H1 (cell line): ENCODE results near the gene APBA2. TPM values are rescaled to one million over a fixed set of nuclear protein-coding genes. Genes with fewer than 3 reads are reported as not detected.

Experiments used
- CTCF ChIA-PET: fragments of 300-600 bp; sonication (Branson Sonifier 250); formaldehyde crosslinking; loops from one replicate; lab custom pipeline; 2021; ENCODE audit not compliant: partially characterized antibody; lab: Charles Lee
- POLR2A ChIA-PET: fragments of 300-600 bp; sonication (Branson Sonifier 250); formaldehyde crosslinking; loops from one replicate; lab custom pipeline; 2021; ENCODE audit warnings: inconsistent platforms; ENCODE audit not compliant: partially characterized antibody; lab: Charles Lee
- DNase-seq, 2 experiments: peaks; one replicate each; pipeline versions ENCODE4 v3.0.0 to v3.0.0-alpha.2; 2010 to 2022; ENCODE audit warnings: low spot score in 2 of 2, low read depth in 1 of 2, mixed read lengths in 1 of 2
- FAIRE-seq: peaks from 2 replicates; lab custom pipeline; 2011; peaks lifted over from hg19 to GRCh38; lab: Jason Lieb, UNC
- H2AFZ ChIP-seq: 2 replicates; pipeline ENCODE4 v1.8.1; 2012; ENCODE audit warnings: low read length, inconsistent platforms
- H2AK5ac ChIP-seq: 2 replicates; pipeline ENCODE4 v1.6.1; 2013; ENCODE audit warnings: low read depth, low read length
- H2BK120ac ChIP-seq: replicated peaks from 2 replicates; pipeline ENCODE3; 2013; ENCODE audit warnings: low read depth, low read length, inconsistent platforms
- H2BK12ac ChIP-seq: 2 replicates; pipeline ENCODE4 v1.6.1; 2013; ENCODE audit warnings: low read depth, low read length
- H2BK15ac ChIP-seq: 2 replicates; pipeline ENCODE4 v1.6.1; 2013; ENCODE audit warnings: low read length
- H2BK20ac ChIP-seq: 2 replicates; pipeline ENCODE4 v1.6.1; 2013; ENCODE audit warnings: low read length
- H2BK5ac ChIP-seq: 2 replicates; pipeline ENCODE4 v1.6.1; 2013; ENCODE audit warnings: low read depth, low read length
- H3K14ac ChIP-seq: 2 replicates; pipeline ENCODE4 v1.6.1; 2013; ENCODE audit warnings: inconsistent platforms; ENCODE audit not compliant: insufficient read length
- H3K18ac ChIP-seq: 2 replicates; pipeline ENCODE4 v1.6.1; 2013; ENCODE audit warnings: low read length; ENCODE audit errors: extremely low read depth
- H3K23ac ChIP-seq: 2 replicates; pipeline ENCODE4 v1.6.1; 2013; ENCODE audit warnings: inconsistent platforms; ENCODE audit not compliant: insufficient read length
- H3K23me2 ChIP-seq: 2 replicates; pipeline ENCODE4 v1.6.1; 2013; ENCODE audit warnings: low read depth, low read length
- H3K27ac ChIP-seq: 2 replicates; pipeline ENCODE4 v1.6.1; 2011; ENCODE audit warnings: low read depth, low read length, inconsistent platforms
- H3K27me3 ChIP-seq, 4 experiments: replicated peaks in 1 of 4; 1 replicate in 1 of 4; 2 replicates in 3 of 4; pipeline versions ENCODE4 v1.6.1 to v1.8.1; 2011 to 2013; ENCODE audit warnings: low read length in 3 of 4, mild to moderate bottlenecking in 3 of 4, inconsistent platforms in 2 of 4, mixed read lengths in 2 of 4, moderate library complexity in 1 of 4; ENCODE audit not compliant: control insufficient read depth in 3 of 4, insufficient read depth in 3 of 4; ENCODE audit errors: extremely low read depth in 1 of 4
- H3K36me3 ChIP-seq, 4 experiments: 2 replicates each; pipeline versions ENCODE4 v1.6.1 to v1.8.1; 2011 to 2013; ENCODE audit warnings: mild to moderate bottlenecking in 4 of 4, low read length in 3 of 4, moderate library complexity in 2 of 4, control low read depth in 1 of 4, inconsistent platforms in 1 of 4; ENCODE audit not compliant: insufficient read depth in 4 of 4, control insufficient read depth in 2 of 4
- H3K4ac ChIP-seq: replicated peaks from 2 replicates; pipeline ENCODE3; 2013; ENCODE audit warnings: low read length, low read depth, mixed read lengths, inconsistent platforms; ENCODE audit not compliant: insufficient read length
- H3K4me1 ChIP-seq, 4 experiments: replicated peaks in 1 of 4; 1 replicate in 1 of 4; 2 replicates in 3 of 4; pipeline versions ENCODE4 v1.6.1 to v1.8.1; 2011 to 2013; ENCODE audit warnings: low read length in 3 of 4, inconsistent platforms in 2 of 4, mixed read lengths in 1 of 4; ENCODE audit not compliant: insufficient read depth in 4 of 4, control insufficient read depth in 3 of 4
- H3K4me2 ChIP-seq, 2 experiments: 2 replicates each; pipeline versions ENCODE4 v1.6.1 to v1.8.1; 2011 to 2013; ENCODE audit warnings: low read depth in 2 of 2, low read length in 2 of 2, control low read depth in 1 of 2, inconsistent platforms in 1 of 2, mild to moderate bottlenecking in 1 of 2; ENCODE audit not compliant: insufficient read depth in 1 of 2
- H3K4me3 ChIP-seq, 4 experiments: fragments of 200-600, 300-600 bp in 1 of 4; sonication (generic), shearing (Covaris generic), sonication (Bioruptor Twin) in 1 of 4; 2 replicates each; pipeline versions ENCODE4 v1.5.1 to v1.8.1; 2011 to 2016; ENCODE audit warnings: low read length in 4 of 4, low read depth in 3 of 4, control low read depth in 2 of 4, inconsistent platforms in 2 of 4, mild to moderate bottlenecking in 2 of 4, mixed read lengths in 1 of 4, moderate library complexity in 1 of 4; ENCODE audit not compliant: insufficient read depth in 2 of 4; ENCODE audit errors: extremely low read depth in 1 of 4
- H3K56ac ChIP-seq: replicated peaks from 2 replicates; pipeline ENCODE3; 2013; ENCODE audit warnings: low read depth, mild to moderate bottlenecking, mixed read lengths, low read length, inconsistent platforms; ENCODE audit not compliant: insufficient read length
- H3K79me1 ChIP-seq: 2 replicates; pipeline ENCODE4 v1.6.1; 2013; ENCODE audit warnings: low read depth, low read length, control low read depth
- H3K79me2 ChIP-seq, 2 experiments: 2 replicates each; pipeline versions ENCODE4 v1.6.1 to v1.8.1; 2012 to 2013; ENCODE audit warnings: low read length in 2 of 2, mild to moderate bottlenecking in 2 of 2, inconsistent platforms in 1 of 2; ENCODE audit not compliant: insufficient read depth in 2 of 2, control insufficient read depth in 1 of 2
- H3K9ac ChIP-seq, 4 experiments: replicated peaks in 1 of 4; 1 replicate in 1 of 4; 2 replicates in 3 of 4; pipeline versions ENCODE4 v1.6.1 to v1.8.1; 2011 to 2013; ENCODE audit warnings: low read depth in 3 of 4, low read length in 3 of 4, control low read depth in 2 of 4, mild to moderate bottlenecking in 2 of 4, moderate library complexity in 2 of 4, inconsistent platforms in 1 of 4; ENCODE audit errors: extremely low read depth in 1 of 4
- H3K9me3 ChIP-seq, 2 experiments: 2 replicates each; pipeline versions ENCODE4 v1.6.1 to v1.8.1; 2012 to 2013; ENCODE audit warnings: mild to moderate bottlenecking in 2 of 2, moderate library complexity in 2 of 2, control low read depth in 1 of 2, inconsistent platforms in 1 of 2, low read depth in 1 of 2, low read length in 1 of 2, mixed read lengths in 1 of 2; ENCODE audit not compliant: insufficient read depth in 2 of 2
- H4K20me1 ChIP-seq, 2 experiments: replicated peaks in 1 of 2; 2 replicates each; pipeline versions ENCODE3 to v1.8.1; 2011 to 2013; ENCODE audit warnings: inconsistent platforms in 2 of 2, low read length in 2 of 2, mild to moderate bottlenecking in 1 of 2; ENCODE audit not compliant: insufficient read depth in 2 of 2, control insufficient read depth in 1 of 2
- H4K5ac ChIP-seq: 2 replicates; pipeline ENCODE4 v1.6.1; 2013; ENCODE audit warnings: low read length, low read depth, mixed read lengths, inconsistent platforms; ENCODE audit not compliant: insufficient read length
- H4K8ac ChIP-seq: 2 replicates; pipeline ENCODE4 v1.8.0; 2013; ENCODE audit warnings: mild to moderate bottlenecking, moderate library complexity, low read length, inconsistent platforms; ENCODE audit not compliant: insufficient read depth; ENCODE audit errors: extremely low read depth
- H4K91ac ChIP-seq: replicated peaks from 2 replicates; pipeline ENCODE3; 2013; ENCODE audit warnings: low read length, mixed read lengths, inconsistent platforms; ENCODE audit not compliant: insufficient read length
- ATF2 ChIP-seq: IDR thresholded peaks from 2 replicates; pipeline ENCODE4 v1.6.1; 2012; ENCODE audit warnings: low read length, inconsistent platforms
- CTCF ChIP-seq, 3 experiments: IDR thresholded peaks; 1 replicate in 2 of 3; 2 replicates in 1 of 3; pipeline versions ENCODE4 v1.5.1 to v1.6.1; 2011; ENCODE audit warnings: low read length in 3 of 3, mild to moderate bottlenecking in 3 of 3, inconsistent platforms in 2 of 3, low read depth in 1 of 3, moderate library complexity in 1 of 3; ENCODE audit not compliant: insufficient read depth in 1 of 3; ENCODE audit errors: control extremely low read depth in 1 of 3
- HDAC2 ChIP-seq, 2 experiments: fragments of 300-600 bp in 1 of 2; sonication (generic) in 1 of 2; IDR thresholded peaks; 2 replicates each; pipeline ENCODE4 v1.6.1; 2011 to 2012; ENCODE audit warnings: low read depth in 2 of 2, low read length in 2 of 2, mild to moderate bottlenecking in 2 of 2, moderate library complexity in 2 of 2, borderline replicate concordance in 1 of 2, inconsistent platforms in 1 of 2
- KDM4A ChIP-seq: IDR thresholded peaks from one replicate; pipeline ENCODE4 v1.7.1; 2012; ENCODE audit warnings: low read depth, mild to moderate bottlenecking, moderate library complexity, low read length, inconsistent platforms; ENCODE audit not compliant: severe bottlenecking
- PHF8 ChIP-seq: fragments of 200-600 bp; sonication (generic); conservative IDR thresholded peaks from 2 replicates; pipeline ENCODE4 v1.7.1; 2012; ENCODE audit warnings: low read depth, mild to moderate bottlenecking, inconsistent platforms, low read length, moderate library complexity
- POU5F1 ChIP-seq: IDR thresholded peaks from 2 replicates; pipeline ENCODE4 v1.6.1; 2011; ENCODE audit warnings: low read depth, mild to moderate bottlenecking, low read length, moderate library complexity
- SP1 ChIP-seq: IDR thresholded peaks from 2 replicates; pipeline ENCODE4 v1.6.1; 2011; ENCODE audit warnings: low read depth, low read length
- TAF1 ChIP-seq: IDR thresholded peaks from 2 replicates; pipeline ENCODE4 v1.6.1; 2011; ENCODE audit warnings: mild to moderate bottlenecking, low read depth, low read length
- WGBS, 2 experiments: shearing (Covaris generic) in 1 of 2; methylation state at CpG; one replicate each; pipeline versions ENCODE4 v1.1.6 to v1.1.7; 2013 to 2015; ENCODE audit warnings: low lambda C conversion rate in 2 of 2, mixed read lengths in 2 of 2, inconsistent platforms in 1 of 2, low coverage in 1 of 2, missing lambda C conversion rate in 1 of 2; ENCODE audit not compliant: insufficient replicate concordance in 2 of 2, insufficient coverage in 1 of 2, insufficient read length in 1 of 2; ENCODE audit errors: extremely low coverage in 1 of 2, missing lambda C conversion rate in 1 of 2; 5-methylcytosine and 5-hydroxymethylcytosine counted together
- polyA plus RNA-seq, 7 experiments: library from polyadenylated mRNA; depleted of rRNA in 3 of 7; stranded (reverse) in 5 of 7; unstranded in 2 of 7; fragments of >200 nt in 5 of 7; fragments of 200-250 nt in 2 of 7; gene quantifications; 1 replicate in 5 of 7; 2 replicates in 1 of 7; 4 replicates in 1 of 7; pipeline versions ENCODE4 v1.2.1 to v1.2.3, GENCODE V29; 2011 to 2013; ENCODE audit warnings: missing spikeins in 2 of 7, mixed read lengths in 2 of 7
- total RNA-seq: library from RNA; stranded (reverse); fragmentation: NEBNext Ultra II Directional; extraction: Animal tissue kit (Norgen Biotek cat#: 25700); gene quantifications from 2 replicates; pipeline ENCODE4 v1.2.1, GENCODE V29; 2021

Gene APBA2
- total and polyA plus RNA-seq, 2 of the 8 experiments (the other 6 are each of a cell fraction or from before 2014, with no cell fraction given): 15.5 to 19.0 TPM

- H3K4ac ChIP-seq: no peak overlapping the region
- H2AFZ ChIP-seq: no peak overlapping the region
- no peak overlapping the region for H2BK20ac ChIP-seq
- H2BK5ac ChIP-seq: no peak overlapping the region
- DNase-seq (no peak), FAIRE-seq (no peak)
- no peak overlapping the region for H2BK15ac ChIP-seq
- peak overlapping the region; percentile 9; the same call in 1 of the 2 replicates for H2BK12ac ChIP-seq
- H3K79me1 ChIP-seq: no peaks in the 10 kb centered on the region
- peaks cover 0 to 9% (median 4%) of the 10 kb centered on the region in 4 experiments; a peak in 4 of 7 replicates for H3K4me1 ChIP-seq
- H3K27me3 ChIP-seq: no peaks in the 10 kb centered on the region
- WGBS, 2 experiments: 87% methylated on average over 8 of the region's 8 CpGs; no CpG with 5 or more reads in 1 of the 2 experiments
- POLR2A ChIA-PET: no interaction called here
- no peak overlapping the region for H2BK120ac ChIP-seq
- TF ChIP-seq SP1 (no peak), HDAC2 (IDR thresholded peaks at IDR 0.05; ENCODE audit: borderline replicate concordance in 1 of 2, low read depth in 2 of 2, low read length in 2 of 2) (no peak), ATF2 (no peak), POU5F1 (no peak), PHF8 (no peak), TAF1 (no peak), KDM4A (no peak), CTCF (IDR thresholded peaks at IDR 0.05; ENCODE audit: control extremely low read depth in 1 of 3, insufficient read depth in 1 of 3, low read depth in 1 of 3, low read length in 3 of 3) (no peak)
- TF ChIP-seq, all 59 proteins: peak for 0
- Histone ChIP-seq H3K56ac (no peak overlapping the region), H3K9ac (no peak overlapping the region), H4K20me1 (peaks cover 0 to 2% of the 10 kb centered on the region in 2 experiments), H3K4me3 (no peak overlapping the region), H3K79me2 (no peaks in the 10 kb centered on the region), H3K23me2 (no peaks in the 10 kb centered on the region; the same call in 1 of the 2 replicates), H4K8ac (no peak overlapping the region), H3K4me2 (no peak overlapping the region), H3K9me3 (peaks cover 0 to 2% of the 10 kb centered on the region in 2 experiments; a peak in 1 of 4 replicates), H3K27ac (no peak overlapping the region), H3K14ac (no peak overlapping the region), H4K91ac (no peak overlapping the region), H4K5ac (no peak overlapping the region), H3K23ac (no peak overlapping the region), H3K36me3 (no peaks in the 10 kb centered on the region), H2AK5ac (no peak overlapping the region), H3K18ac (no peak overlapping the region; the same call in 1 of the 2 replicates)
- CTCF ChIA-PET: interaction anchor here (0.9 to 6.8 kb wide), 13 partner anchors 8 to 154 kb away, joined by 3 to 78 read pairs (median 6); no protein-coding TSS in a partner anchor
These were observed 50.3 kb downstream of the APBA2 start for GRCh38 chr15:28936081-28936480.
